ENCODE results near the gene SFT2D1. TPM values are rescaled to one million over a fixed set of nuclear protein-coding genes. Genes with fewer than 3 reads are reported as not detected.

The SFT2D1 gene
- total RNA-seq, 2 donors from 2014 or later, result 11.5 to 28.0 TPM

- TF ChIP-seq POLR2A (IDR thresholded peaks at IDR 0.05), result no peak
- TF ChIP-seq, protein P1, sequence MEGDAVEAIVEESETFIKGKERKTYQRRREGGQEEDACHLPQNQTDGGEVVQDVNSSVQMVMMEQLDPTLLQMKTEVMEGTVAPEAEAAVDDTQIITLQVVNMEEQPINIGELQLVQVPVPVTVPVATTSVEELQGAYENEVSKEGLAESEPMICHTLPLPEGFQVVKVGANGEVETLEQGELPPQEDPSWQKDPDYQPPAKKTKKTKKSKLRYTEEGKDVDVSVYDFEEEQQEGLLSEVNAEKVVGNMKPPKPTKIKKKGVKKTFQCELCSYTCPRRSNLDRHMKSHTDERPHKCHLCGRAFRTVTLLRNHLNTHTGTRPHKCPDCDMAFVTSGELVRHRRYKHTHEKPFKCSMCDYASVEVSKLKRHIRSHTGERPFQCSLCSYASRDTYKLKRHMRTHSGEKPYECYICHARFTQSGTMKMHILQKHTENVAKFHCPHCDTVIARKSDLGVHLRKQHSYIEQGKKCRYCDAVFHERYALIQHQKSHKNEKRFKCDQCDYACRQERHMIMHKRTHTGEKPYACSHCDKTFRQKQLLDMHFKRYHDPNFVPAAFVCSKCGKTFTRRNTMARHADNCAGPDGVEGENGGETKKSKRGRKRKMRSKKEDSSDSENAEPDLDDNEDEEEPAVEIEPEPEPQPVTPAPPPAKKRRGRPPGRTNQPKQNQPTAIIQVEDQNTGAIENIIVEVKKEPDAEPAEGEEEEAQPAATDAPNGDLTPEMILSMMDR (IDR thresholded peaks at IDR 0.05), result no peak
- Histone ChIP-seq H3K4me1 (no peaks in the 10 kb centered on the region), H3K9me3 (no peaks in the 10 kb centered on the region), H3K27ac (no peak overlapping the region), H3K27me3 (peaks cover 0 to 6% of the 10 kb centered on the region in 2 donors), H3K4me3 (no peak overlapping the region), H3K36me3 (replicated peaks in 1 of 2; ENCODE audit: insufficient read depth in 1 of 2, low read depth in 2 of 2) (no peaks in the 10 kb centered on the region)
- ATAC-seq (peak; percentile 38), DNase-seq (no peak)
- 40 to 64% methylated on average over 8 to 11 of the region's 11 CpGs for WGBS, 2 donors
- intact Hi-C loops (cut with DNase I), result no loop called here
Measured at GRCh38 chr6:166277018-166277417, 65.3 kb downstream of the SFT2D1 start.

DNA sequence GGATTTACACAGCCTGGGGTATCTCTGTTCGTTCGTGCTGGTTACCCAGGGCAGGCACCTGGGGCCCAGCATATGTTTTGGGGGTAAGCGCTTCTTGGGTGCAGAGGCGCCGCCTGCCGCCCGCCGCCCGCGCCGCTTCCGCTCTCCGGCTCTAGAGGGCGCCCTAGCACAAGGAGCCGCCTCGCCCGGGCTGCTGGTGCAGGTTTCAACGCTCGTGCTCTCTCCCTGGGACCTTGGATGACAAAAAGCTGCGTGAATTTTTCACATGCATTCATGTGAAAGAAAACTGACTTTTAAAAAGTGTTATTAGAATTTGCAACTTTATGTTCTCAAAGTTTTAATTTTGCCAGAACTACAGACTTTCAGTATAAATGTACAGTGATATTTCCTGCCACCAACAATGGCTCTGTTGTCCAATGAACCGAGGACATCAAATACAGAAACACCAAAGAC is 66.6 kb downstream of the SFT2D1 start:
- TF ChIP-seq, protein P1 (IDR thresholded peaks at IDR 0.05), result peak; percentile 96 to 99 (median 98)
- TF ChIP-seq POLR2A (IDR thresholded peaks at IDR 0.05), result no peak
- WGBS, 2 donors, result 1 to 2% methylated on average over 5 to 21 of the region's 21 CpGs
- Histone ChIP-seq H3K4me3 (no peak overlapping the region), H3K4me1 (no peaks in the 10 kb centered on the region), H3K36me3 (replicated peaks in 1 of 2; ENCODE audit: insufficient read depth in 1 of 2, low read depth in 2 of 2) (no peaks in the 10 kb centered on the region), H3K27me3 (peaks cover 0 to 2% of the 10 kb centered on the region in 2 donors), H3K27ac (no peak overlapping the region), H3K9me3 (no peaks in the 10 kb centered on the region)
- intact Hi-C loops (cut with DNase I), result loop anchor here (2.0 kb wide), 1 partner anchor 125 kb away; no protein-coding TSS in a partner anchor
- ATAC-seq, result peak; percentile 91
- peak; percentile 69 to 81 (median 74) for DNase-seq

GRCh38 chr6:166274739-166275370 is 67.5 kb downstream of the SFT2D1 start:
- 29 to 66% methylated on average over 4 to 13 of the region's 13 CpGs for WGBS, 2 donors
- no peaks in the 10 kb centered on the region for H3K9me3 ChIP-seq
- H3K27ac ChIP-seq, result no peak overlapping the region
- no peaks in the 10 kb centered on the region for H3K36me3 ChIP-seq (replicated peaks in 1 of 2; ENCODE audit: insufficient read depth in 1 of 2, low read depth in 2 of 2)
- TF ChIP-seq, protein P1 (IDR thresholded peaks at IDR 0.05), result no peak
- no peak for TF ChIP-seq POLR2A (IDR thresholded peaks at IDR 0.05)
- ATAC-seq, result no peak
- DNase-seq, result no peak
- H3K4me1 ChIP-seq, result no peaks in the 10 kb centered on the region
- no peaks in the 10 kb centered on the region for H3K27me3 ChIP-seq
- intact Hi-C loops (cut with DNase I), result loop anchor here (2.0 kb wide), 1 partner anchor 126 kb away; no protein-coding TSS in a partner anchor
- H3K4me3 ChIP-seq, result no peak overlapping the region

- 52 to 61% methylated on average over 4 of the region's 4 CpGs for WGBS, 2 donors
- Histone ChIP-seq H3K9me3 (no peaks in the 10 kb centered on the region), H3K4me3 (no peak overlapping the region), H3K27ac (no peak overlapping the region), H3K4me1 (no peaks in the 10 kb centered on the region), H3K36me3 (replicated peaks in 1 of 2; ENCODE audit: insufficient read depth in 1 of 2, low read depth in 2 of 2) (no peaks in the 10 kb centered on the region), H3K27me3 (no peaks in the 10 kb centered on the region)
- TF ChIP-seq POLR2A (IDR thresholded peaks at IDR 0.05), result no peak
- TF ChIP-seq, protein P1 (IDR thresholded peaks at IDR 0.05), result no peak
- DNase-seq (no peak), ATAC-seq (no peak)
- intact Hi-C loops (cut with DNase I), result loop anchor here (2.0 kb wide), 1 partner anchor 127 kb away; no protein-coding TSS in a partner anchor
Measured at GRCh38 chr6:166274163-166274562, 68.2 kb downstream of the SFT2D1 start.

DNA sequence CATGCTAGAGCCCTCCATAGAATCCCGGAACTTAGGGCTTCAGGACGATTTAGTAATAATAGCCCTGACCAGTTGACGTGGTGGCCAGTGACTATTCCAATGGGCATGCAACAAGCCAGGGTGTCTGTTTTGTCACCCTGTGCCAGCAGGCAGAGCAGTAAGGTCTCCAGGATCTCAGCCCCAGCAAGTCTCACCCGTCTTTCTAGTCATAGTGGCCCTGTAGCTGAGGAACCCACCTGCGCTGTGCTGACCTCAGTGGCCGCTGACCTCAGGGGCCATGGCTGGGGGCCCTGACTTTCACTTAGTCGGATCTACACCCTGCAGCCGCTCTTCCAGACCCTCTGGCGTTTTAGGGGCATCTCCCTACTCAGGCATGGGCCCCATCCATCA is 71.0 kb downstream of the SFT2D1 start:
- intact Hi-C loops (cut with DNase I), result no loop called here

More for the DNA sequence above, 71.0 kb downstream of the SFT2D1 start:
- H3K36me3 ChIP-seq (replicated peaks in 1 of 2; ENCODE audit: insufficient read depth in 1 of 2, low read depth in 2 of 2), result no peaks in the 10 kb centered on the region
- H3K27ac ChIP-seq, result no peak overlapping the region
- DNase-seq, result no peak
- no peak for ATAC-seq
- no peak overlapping the region for H3K4me3 ChIP-seq
- H3K4me1 ChIP-seq, result no peaks in the 10 kb centered on the region
- TF ChIP-seq, protein P1 (IDR thresholded peaks at IDR 0.05), result no peak
- TF ChIP-seq POLR2A (IDR thresholded peaks at IDR 0.05), result no peak
- H3K27me3 ChIP-seq, result no peaks in the 10 kb centered on the region
- 71 to 72% methylated on average over 6 to 9 of the region's 9 CpGs for WGBS, 2 donors
- H3K9me3 ChIP-seq, result no peaks in the 10 kb centered on the region

Measured in body of pancreas (tissue), 4 donors.